Measurements from ENCODE around the gene NPM3. TPM values are rescaled to one million over a fixed set of nuclear protein-coding genes. Genes with fewer than 3 reads are reported as not detected.

Gene NPM3
- total and polyA plus RNA-seq, 2 experiments from 2014 or later = 14.6 to 78.9 TPM

DNA sequence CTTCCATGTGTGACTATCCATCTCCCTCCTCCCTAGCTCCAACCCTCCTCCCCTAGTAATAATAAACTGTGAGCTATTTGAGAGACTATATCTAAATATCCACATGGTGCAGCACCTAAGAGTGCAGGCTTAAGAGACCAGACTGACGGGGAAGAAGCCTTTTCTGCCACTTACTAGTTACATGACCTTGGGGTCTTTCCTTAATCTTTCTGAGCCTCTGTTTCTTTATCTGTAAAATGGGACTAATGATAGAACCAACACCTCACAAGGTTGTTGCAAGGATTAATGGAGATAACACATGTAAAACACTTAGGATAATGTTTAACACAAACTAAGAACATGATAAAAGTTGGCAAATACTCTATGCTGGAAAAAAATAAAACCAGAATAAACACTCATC, 51.1 kb downstream of the NPM3 start:
- TF ChIP-seq, protein P1, sequence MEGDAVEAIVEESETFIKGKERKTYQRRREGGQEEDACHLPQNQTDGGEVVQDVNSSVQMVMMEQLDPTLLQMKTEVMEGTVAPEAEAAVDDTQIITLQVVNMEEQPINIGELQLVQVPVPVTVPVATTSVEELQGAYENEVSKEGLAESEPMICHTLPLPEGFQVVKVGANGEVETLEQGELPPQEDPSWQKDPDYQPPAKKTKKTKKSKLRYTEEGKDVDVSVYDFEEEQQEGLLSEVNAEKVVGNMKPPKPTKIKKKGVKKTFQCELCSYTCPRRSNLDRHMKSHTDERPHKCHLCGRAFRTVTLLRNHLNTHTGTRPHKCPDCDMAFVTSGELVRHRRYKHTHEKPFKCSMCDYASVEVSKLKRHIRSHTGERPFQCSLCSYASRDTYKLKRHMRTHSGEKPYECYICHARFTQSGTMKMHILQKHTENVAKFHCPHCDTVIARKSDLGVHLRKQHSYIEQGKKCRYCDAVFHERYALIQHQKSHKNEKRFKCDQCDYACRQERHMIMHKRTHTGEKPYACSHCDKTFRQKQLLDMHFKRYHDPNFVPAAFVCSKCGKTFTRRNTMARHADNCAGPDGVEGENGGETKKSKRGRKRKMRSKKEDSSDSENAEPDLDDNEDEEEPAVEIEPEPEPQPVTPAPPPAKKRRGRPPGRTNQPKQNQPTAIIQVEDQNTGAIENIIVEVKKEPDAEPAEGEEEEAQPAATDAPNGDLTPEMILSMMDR (IDR thresholded peaks at IDR 0.05; ENCODE audit: low read depth, low read length) = no peak
- Histone ChIP-seq H3K27ac (no peak overlapping the region), H3K9me3 (ENCODE audit: low read depth) (no peaks in the 10 kb centered on the region), H3K4me1 (ENCODE audit: low read depth) (no peaks in the 10 kb centered on the region), H3K4me3 (no peak overlapping the region), H3K27me3 (no peaks in the 10 kb centered on the region), H3K36me3 (no peaks in the 10 kb centered on the region)
- DNase-seq (ENCODE audit: low read depth in 1 of 2, low spot score in 1 of 2) = no peak

Other genes starting within 250 kb of the NPM3 start
- 27.6 and 28.0 TPM in 2 replicates for gene POLL, start 195.2 kb downstream of the NPM3 start, total RNA-seq
- gene POLL, start 195.2 kb downstream of the NPM3 start, polyA plus RNA-seq = 41.7 and 43.0 TPM in 2 replicates
- gene DPCD, start 195.1 kb downstream of the NPM3 start, total RNA-seq = 120 and 257 TPM in 2 replicates
- gene DPCD, start 195.1 kb downstream of the NPM3 start, polyA plus RNA-seq = 146 and 161 TPM in 2 replicates
- 58.2 and 72.0 TPM in 2 replicates for gene FBXW4, start 88.3 kb downstream of the NPM3 start, total RNA-seq
- 18.8 and 19.6 TPM in 2 replicates for gene FBXW4, start 88.3 kb downstream of the NPM3 start, polyA plus RNA-seq
- gene FGF8, start 7.3 kb downstream of the NPM3 start, total RNA-seq = 5.7 and 12.8 TPM in 2 replicates
- gene FGF8, start 7.3 kb downstream of the NPM3 start, polyA plus RNA-seq = 1.8 and 3.1 TPM in 2 replicates
- 51.8 and 98.1 TPM in 2 replicates for gene OGA, start 35.0 kb upstream of the NPM3 start, total RNA-seq
- gene OGA, start 35.0 kb upstream of the NPM3 start, polyA plus RNA-seq = 56.4 and 95.2 TPM in 2 replicates
- 38.4 and 63.6 TPM in 2 replicates for gene KCNIP2, start 60.4 kb upstream of the NPM3 start, total RNA-seq
- gene KCNIP2, start 60.4 kb upstream of the NPM3 start, polyA plus RNA-seq = 35.7 and 47.5 TPM in 2 replicates

Data from cardiac muscle cell (in vitro differentiated cells and primary cell).